Osteocyte (in vitro differentiated cells): ENCODE results near the gene PRAF2. TPM values are rescaled to one million over a fixed set of nuclear protein-coding genes. Genes with fewer than 3 reads are reported as not detected.

ENCODE experiments used
- DNase-seq: peaks from one replicate; pipeline ENCODE4 v3.0.0; 2021; ENCODE audit warnings: mixed read lengths; ENCODE audit not compliant: unreplicated experiment; ENCODE audit errors: extremely low spot score
- H3K27ac Mint-ChIP-seq: one replicate; pipeline ENCODE4 v1.8.0; 2021; ENCODE audit warnings: mild to moderate bottlenecking, mixed read lengths; ENCODE audit not compliant: unreplicated experiment
- H3K27me3 Mint-ChIP-seq: one replicate; pipeline ENCODE4 v1.8.0; 2021; ENCODE audit warnings: mixed read lengths; ENCODE audit not compliant: unreplicated experiment
- H3K36me3 Mint-ChIP-seq: one replicate; pipeline ENCODE4 v1.8.0; 2021; ENCODE audit warnings: mixed read lengths; ENCODE audit not compliant: unreplicated experiment
- H3K4me1 Mint-ChIP-seq: one replicate; pipeline ENCODE4 v1.8.0; 2021; ENCODE audit warnings: mixed read lengths; ENCODE audit not compliant: unreplicated experiment
- H3K4me3 Mint-ChIP-seq: one replicate; pipeline ENCODE4 v1.8.0; 2021; ENCODE audit warnings: mild to moderate bottlenecking, moderate library complexity, mixed read lengths; ENCODE audit not compliant: unreplicated experiment
- H3K9me3 Mint-ChIP-seq: one replicate; pipeline ENCODE4 v1.8.0; 2021; ENCODE audit warnings: mixed read lengths; ENCODE audit not compliant: unreplicated experiment
- long read RNA-seq: library from polyadenylated mRNA; unstranded; transcript quantifications from one replicate; pipeline ENCODE4 v2.0.0, GENCODE V29; 2021
- total RNA-seq: library from RNA; stranded (reverse); gene quantifications from 2 replicates; pipeline ENCODE4 v1.2.1, GENCODE V29; 2021
- TF ChIP-seq, protein P1 (sequence below): fragments of 200-600 bp; sonication (generic); IDR thresholded peaks from 2 replicates; pipeline ENCODE4 v1.5.0; 2021; ENCODE audit warnings: antibody characterized with exemption, mild to moderate bottlenecking, moderate library complexity

The PRAF2 gene, protein sequence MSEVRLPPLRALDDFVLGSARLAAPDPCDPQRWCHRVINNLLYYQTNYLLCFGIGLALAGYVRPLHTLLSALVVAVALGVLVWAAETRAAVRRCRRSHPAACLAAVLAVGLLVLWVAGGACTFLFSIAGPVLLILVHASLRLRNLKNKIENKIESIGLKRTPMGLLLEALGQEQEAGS
- 55.3 and 58.5 TPM in 2 replicates for total RNA-seq
- long read RNA-seq, transcript PRAF2-202 (3 exons, 1,334 nt): major isoform, 7 of 9 reads
- long read RNA-seq, partial matches to known transcripts: 0 of 9 reads
- long read RNA-seq, other reads (novel, unspliced or antisense): 2 of 9 reads

DNA sequence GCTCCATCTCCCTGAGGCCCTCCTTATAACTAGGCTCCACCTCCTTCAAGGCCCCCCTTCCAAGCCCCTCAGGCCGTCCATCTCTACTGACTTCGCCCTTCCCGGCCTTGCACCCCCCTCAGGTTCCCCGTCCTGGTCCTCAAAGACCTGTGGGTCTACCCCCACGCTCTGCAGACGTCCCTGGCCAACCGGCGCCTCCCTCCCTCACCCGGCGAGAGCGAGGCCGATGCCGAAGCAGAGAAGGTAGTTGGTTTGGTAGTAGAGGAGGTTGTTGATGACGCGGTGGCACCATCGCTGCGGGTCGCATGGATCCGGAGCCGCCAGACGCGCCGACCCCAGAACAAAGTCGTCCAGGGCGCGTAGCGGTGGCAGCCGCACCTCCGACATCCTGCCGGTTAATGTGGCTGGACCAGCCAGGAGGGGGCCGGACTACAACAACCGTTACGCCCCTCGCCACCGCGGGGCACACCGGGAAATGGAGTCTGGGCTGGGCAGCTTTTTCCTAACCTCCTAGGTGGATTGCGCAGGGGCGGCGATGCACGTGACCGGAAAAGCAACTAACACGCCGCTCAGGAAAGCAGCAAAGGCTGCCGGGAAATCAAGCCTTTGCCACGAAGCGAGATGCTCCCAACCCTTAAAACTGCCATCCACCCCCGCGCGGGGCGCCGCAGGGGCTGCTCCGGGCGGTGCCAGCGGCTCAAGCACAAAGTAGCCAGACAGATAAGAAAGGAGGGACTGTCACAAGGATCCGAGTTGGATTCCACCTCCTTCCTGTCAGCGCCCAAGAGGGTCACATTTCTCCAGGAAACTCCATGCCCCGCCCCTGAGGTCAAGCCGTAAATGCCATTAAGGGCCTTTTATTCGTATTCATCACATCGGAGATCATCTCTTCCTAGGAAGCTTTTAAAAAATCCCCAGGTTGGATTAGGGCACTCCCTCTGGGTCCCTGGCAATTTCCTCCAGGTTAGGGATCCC, at the start of gene PRAF2:
Gene PRAF2 (minus strand): TSS at position 402 of the 975 bp plus-strand sequence. CDS start 15 bp downstream, at position 387.
- peak; percentile 95 for DNase-seq
- Mint-ChIP-seq H3K4me1 (peaks cover 18% of the 10 kb centered on the region), H3K4me3 (peak within 1 kb of the TSS; percentile 83), H3K9me3 (no peaks in the 10 kb centered on the region), H3K27me3 (no peaks in the 10 kb centered on the region), H3K27ac (peak within 1 kb of the TSS; percentile 88), H3K36me3 (no peaks in the 10 kb centered on the region)
- TF ChIP-seq, protein P1, sequence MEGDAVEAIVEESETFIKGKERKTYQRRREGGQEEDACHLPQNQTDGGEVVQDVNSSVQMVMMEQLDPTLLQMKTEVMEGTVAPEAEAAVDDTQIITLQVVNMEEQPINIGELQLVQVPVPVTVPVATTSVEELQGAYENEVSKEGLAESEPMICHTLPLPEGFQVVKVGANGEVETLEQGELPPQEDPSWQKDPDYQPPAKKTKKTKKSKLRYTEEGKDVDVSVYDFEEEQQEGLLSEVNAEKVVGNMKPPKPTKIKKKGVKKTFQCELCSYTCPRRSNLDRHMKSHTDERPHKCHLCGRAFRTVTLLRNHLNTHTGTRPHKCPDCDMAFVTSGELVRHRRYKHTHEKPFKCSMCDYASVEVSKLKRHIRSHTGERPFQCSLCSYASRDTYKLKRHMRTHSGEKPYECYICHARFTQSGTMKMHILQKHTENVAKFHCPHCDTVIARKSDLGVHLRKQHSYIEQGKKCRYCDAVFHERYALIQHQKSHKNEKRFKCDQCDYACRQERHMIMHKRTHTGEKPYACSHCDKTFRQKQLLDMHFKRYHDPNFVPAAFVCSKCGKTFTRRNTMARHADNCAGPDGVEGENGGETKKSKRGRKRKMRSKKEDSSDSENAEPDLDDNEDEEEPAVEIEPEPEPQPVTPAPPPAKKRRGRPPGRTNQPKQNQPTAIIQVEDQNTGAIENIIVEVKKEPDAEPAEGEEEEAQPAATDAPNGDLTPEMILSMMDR: no peak

DNA sequence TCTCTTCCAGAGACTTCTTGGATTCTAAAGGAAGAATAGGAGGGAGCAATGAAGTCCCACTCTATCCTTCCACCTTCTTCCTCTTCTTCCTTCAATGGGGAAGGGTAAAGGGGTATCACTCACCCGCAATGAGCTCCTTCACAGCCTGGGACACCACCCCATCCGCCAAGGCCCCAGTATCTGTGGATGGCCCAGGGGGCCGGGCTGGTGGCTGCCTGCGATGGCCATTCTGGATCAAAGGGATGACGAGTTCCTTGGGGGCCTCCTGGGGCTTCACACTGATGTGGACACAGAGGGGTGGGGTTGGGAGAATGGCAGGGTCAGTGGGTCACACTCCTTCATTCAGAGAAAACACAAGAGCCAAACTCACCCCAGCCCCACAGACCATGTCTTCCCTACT, 48.7 kb upstream of the PRAF2 start:
- Mint-ChIP-seq H3K4me3 (peak overlapping the region; percentile 96), H3K27me3 (no peaks in the 10 kb centered on the region), H3K36me3 (peaks cover 3% of the 10 kb centered on the region), H3K4me1 (peaks cover 4% of the 10 kb centered on the region), H3K27ac (peak overlapping the region; percentile 94), H3K9me3 (peaks cover 5% of the 10 kb centered on the region)
- DNase-seq: no peak
- TF ChIP-seq, protein P1: no peak

GRCh38 chrX:49120091-49120490, 46.3 kb upstream of the PRAF2 start:
- Mint-ChIP-seq H3K4me3 (no peak overlapping the region), H3K27ac (no peak overlapping the region), H3K9me3 (peaks cover 5% of the 10 kb centered on the region), H3K4me1 (peaks cover 4% of the 10 kb centered on the region), H3K27me3 (no peaks in the 10 kb centered on the region), H3K36me3 (peaks cover 11% of the 10 kb centered on the region)
- TF ChIP-seq, protein P1: no peak
- no peak for DNase-seq

- Mint-ChIP-seq H3K9me3 (peaks cover 5% of the 10 kb centered on the region), H3K27me3 (no peaks in the 10 kb centered on the region)
- TF ChIP-seq, protein P1: no peak
These were observed 43.8 kb upstream of the PRAF2 start for GRCh38 chrX:49117581-49117980.

GRCh38 chrX:49116716-49117115, 42.9 kb upstream of the PRAF2 start:
- Mint-ChIP-seq H3K36me3 (peaks cover 18% of the 10 kb centered on the region), H3K27ac (no peak overlapping the region), H3K9me3 (peaks cover 5% of the 10 kb centered on the region), H3K4me1 (no peaks in the 10 kb centered on the region), H3K27me3 (no peaks in the 10 kb centered on the region), H3K4me3 (no peak overlapping the region)
- DNase-seq: no peak
- TF ChIP-seq, protein P1: no peak

More at GRCh38 chrX:49117581-49117980, 43.8 kb upstream of the PRAF2 start:
- no peak overlapping the region for H3K27ac Mint-ChIP-seq
- peaks cover 15% of the 10 kb centered on the region for H3K36me3 Mint-ChIP-seq
- no peaks in the 10 kb centered on the region for H3K4me1 Mint-ChIP-seq
- no peak overlapping the region for H3K4me3 Mint-ChIP-seq
- DNase-seq: no peak
